Measurements from ENCODE around the gene SUOX. TPM values are rescaled to one million over a fixed set of nuclear protein-coding genes. Genes with fewer than 3 reads are reported as not detected.
"Not testable (repeated sequence)": the region's sequence is repeated elsewhere in the genome, so short reads cannot be mapped to it uniquely, and the experiment has no call there.

The SUOX gene
- total RNA-seq, 3 donors from 2014 or later, result 24.6 to 30.2 (median 29.9) TPM

GRCh38 chr12:55973599-55974307, 23.3 kb upstream of the SUOX start, which contains the start of gene RAB5B:
RAB5B (plus strand) TSS chr12:55974078; CDS start chr12:55986961, 12,883 bp downstream.
- no peaks in the 10 kb centered on the region for H3K9me3 ChIP-seq
- H3K27ac ChIP-seq, result peak within 1 kb of the TSS; percentile 97 to 98
- H3K36me3 ChIP-seq, result no peaks in the 10 kb centered on the region
- H3K27me3 ChIP-seq, result no peaks in the 10 kb centered on the region
- intact Hi-C loops (cut with DNase I; ENCODE audit: low total_unique reads), result loop anchor here (10.0 kb wide), 1 partner anchor 1131 kb away; no protein-coding TSS in a partner anchor
- TF ChIP-seq POLR2AphosphoS5 (IDR thresholded peaks at IDR 0.05) (peak; percentile 90 to 99 (median 91)), POLR2A (IDR thresholded peaks at IDR 0.05) (peak; percentile 94), CTCF (IDR thresholded peaks at IDR 0.05) (peak in 1 of 3 donors; percentile 10)
- no peaks in the 10 kb centered on the region for H3K4me1 ChIP-seq
- peak within 1 kb of the TSS; percentile 83 to 97 (median 96) for H3K4me3 ChIP-seq
- DNase-seq (ENCODE audit: low spot score in 2 of 2), result peak; percentile 99 to 100

- Histone ChIP-seq H3K27me3 (no peaks in the 10 kb centered on the region), H3K4me1 (no peaks in the 10 kb centered on the region), H3K27ac (peak overlapping the region; percentile 96 to 98), H3K4me3 (peak overlapping the region; percentile 83 to 97 (median 96)), H3K36me3 (no peaks in the 10 kb centered on the region), H3K9me3 (no peaks in the 10 kb centered on the region)
- TF ChIP-seq CTCF (IDR thresholded peaks at IDR 0.05) (no peak), POLR2AphosphoS5 (IDR thresholded peaks at IDR 0.05) (peak in 1 of 3 donors; percentile 9), POLR2A (IDR thresholded peaks at IDR 0.05) (no peak)
- peak; percentile 61 to 63 for DNase-seq (ENCODE audit: low spot score in 2 of 2)
- intact Hi-C loops (cut with DNase I; ENCODE audit: low total_unique reads), result loop anchor here (10.0 kb wide), 1 partner anchor 1130 kb away; no protein-coding TSS in a partner anchor
Observed at GRCh38 chr12:55974308-55974730, 22.8 kb upstream of the SUOX start.

- Histone ChIP-seq H3K9me3 (no peaks in the 10 kb centered on the region), H3K4me3 (no peak overlapping the region), H3K27me3 (no peaks in the 10 kb centered on the region), H3K27ac (no peak overlapping the region), H3K4me1 (no peaks in the 10 kb centered on the region), H3K36me3 (no peaks in the 10 kb centered on the region)
- DNase-seq (ENCODE audit: low spot score in 2 of 2), result no peak
- intact Hi-C loops (cut with DNase I; ENCODE audit: low total_unique reads), result loop anchor here (10.0 kb wide), 1 partner anchor 1126 kb away; no protein-coding TSS in a partner anchor
- no peak for TF ChIP-seq POLR2A (IDR thresholded peaks at IDR 0.05)
- no peak for TF ChIP-seq CTCF (IDR thresholded peaks at IDR 0.05)
- no peak for TF ChIP-seq POLR2AphosphoS5 (IDR thresholded peaks at IDR 0.05)
Observed at GRCh38 chr12:55978393-55978792, 18.7 kb upstream of the SUOX start.

GRCh38 chr12:55979069-55979468, 18.0 kb upstream of the SUOX start:
- no peak for TF ChIP-seq CTCF (IDR thresholded peaks at IDR 0.05)
- no peak for TF ChIP-seq POLR2AphosphoS5 (IDR thresholded peaks at IDR 0.05)
- no peak for TF ChIP-seq POLR2A (IDR thresholded peaks at IDR 0.05)
- no peaks in the 10 kb centered on the region for H3K27me3 ChIP-seq
- H3K4me3 ChIP-seq, result no peak overlapping the region
- no peak for DNase-seq (ENCODE audit: low spot score in 2 of 2)
- H3K9me3 ChIP-seq, result no peaks in the 10 kb centered on the region
- intact Hi-C loops (cut with DNase I; ENCODE audit: low total_unique reads), result loop anchor here (10.0 kb wide), 1 partner anchor 1126 kb away; no protein-coding TSS in a partner anchor
- no peaks in the 10 kb centered on the region for H3K36me3 ChIP-seq
- H3K27ac ChIP-seq, result no peak overlapping the region
- H3K4me1 ChIP-seq, result no peaks in the 10 kb centered on the region

GRCh38 chr12:55981882-55982281, 15.2 kb upstream of the SUOX start:
- H3K4me1 ChIP-seq; H3K36me3 ChIP-seq; H3K27me3 ChIP-seq; DNase-seq (ENCODE audit: low spot score in 2 of 2); H3K9me3 ChIP-seq; H3K4me3 ChIP-seq; H3K27ac ChIP-seq; intact Hi-C loops (cut with DNase I; ENCODE audit: low total_unique reads): not testable (repeated sequence)
